Fibroblast of the aortic adventitia (primary cell): ENCODE results near the gene GK2. TPM values are rescaled to one million over a fixed set of nuclear protein-coding genes. Genes with fewer than 3 reads are reported as not detected.
A peak's percentile ranks its signal among the peaks of the same experiment; 100 is the strongest.

ENCODE experiments used
- DNase-seq: peaks from one replicate; pipeline ENCODE4 v3.0.0-alpha.2; 2010; ENCODE audit warnings: low read depth
- H3K4me3 ChIP-seq: 2 replicates; pipeline ENCODE4 v1.5.1; 2011; ENCODE audit warnings: low read depth, mild to moderate bottlenecking, control low read depth, low read length, moderate library complexity
- total RNA-seq: library from RNA; depleted of rRNA; stranded (reverse); fragments of >200 nt; gene quantifications from 2 replicates; pipeline ENCODE4 v1.2.3, GENCODE V29; 2012; ENCODE audit warnings: low replicate concordance
- TF ChIP-seq, protein P1 (sequence below): IDR thresholded peaks from 2 replicates; pipeline ENCODE4 v1.5.1; 2011; ENCODE audit warnings: mild to moderate bottlenecking, low read length, control low read depth, inconsistent platforms; ENCODE audit not compliant: insufficient read depth

GK2 gene
- not detected in 2 replicates for total RNA-seq

DNA sequence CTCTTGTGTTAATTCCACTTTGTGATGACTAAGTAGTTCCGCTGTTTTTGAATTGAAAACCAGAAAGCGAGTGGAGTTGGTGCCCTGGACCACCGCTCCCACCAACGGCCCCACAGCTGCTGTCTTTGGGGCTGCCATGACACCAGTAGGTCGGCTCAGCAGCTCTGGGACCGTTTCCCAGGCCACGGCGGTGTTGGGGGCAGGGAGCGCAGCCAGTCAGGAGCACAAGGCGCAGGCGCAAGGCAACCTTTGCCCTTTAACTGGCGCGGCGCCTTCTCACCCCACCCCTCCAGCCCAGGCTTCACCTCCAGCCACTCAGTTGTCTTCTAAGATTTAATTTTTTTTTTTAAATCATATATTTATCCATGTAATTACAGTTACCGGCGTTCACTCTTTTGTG lies at the start of gene GK2:
TSS of gene GK2 (minus strand) at position 166 of the 400 bp plus-strand sequence. CDS start at position 138, 28 bp downstream.
- H3K4me3 ChIP-seq = no peak within 1 kb of the TSS
- DNase-seq = no peak
- TF ChIP-seq, protein P1, sequence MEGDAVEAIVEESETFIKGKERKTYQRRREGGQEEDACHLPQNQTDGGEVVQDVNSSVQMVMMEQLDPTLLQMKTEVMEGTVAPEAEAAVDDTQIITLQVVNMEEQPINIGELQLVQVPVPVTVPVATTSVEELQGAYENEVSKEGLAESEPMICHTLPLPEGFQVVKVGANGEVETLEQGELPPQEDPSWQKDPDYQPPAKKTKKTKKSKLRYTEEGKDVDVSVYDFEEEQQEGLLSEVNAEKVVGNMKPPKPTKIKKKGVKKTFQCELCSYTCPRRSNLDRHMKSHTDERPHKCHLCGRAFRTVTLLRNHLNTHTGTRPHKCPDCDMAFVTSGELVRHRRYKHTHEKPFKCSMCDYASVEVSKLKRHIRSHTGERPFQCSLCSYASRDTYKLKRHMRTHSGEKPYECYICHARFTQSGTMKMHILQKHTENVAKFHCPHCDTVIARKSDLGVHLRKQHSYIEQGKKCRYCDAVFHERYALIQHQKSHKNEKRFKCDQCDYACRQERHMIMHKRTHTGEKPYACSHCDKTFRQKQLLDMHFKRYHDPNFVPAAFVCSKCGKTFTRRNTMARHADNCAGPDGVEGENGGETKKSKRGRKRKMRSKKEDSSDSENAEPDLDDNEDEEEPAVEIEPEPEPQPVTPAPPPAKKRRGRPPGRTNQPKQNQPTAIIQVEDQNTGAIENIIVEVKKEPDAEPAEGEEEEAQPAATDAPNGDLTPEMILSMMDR = no peak

DNA sequence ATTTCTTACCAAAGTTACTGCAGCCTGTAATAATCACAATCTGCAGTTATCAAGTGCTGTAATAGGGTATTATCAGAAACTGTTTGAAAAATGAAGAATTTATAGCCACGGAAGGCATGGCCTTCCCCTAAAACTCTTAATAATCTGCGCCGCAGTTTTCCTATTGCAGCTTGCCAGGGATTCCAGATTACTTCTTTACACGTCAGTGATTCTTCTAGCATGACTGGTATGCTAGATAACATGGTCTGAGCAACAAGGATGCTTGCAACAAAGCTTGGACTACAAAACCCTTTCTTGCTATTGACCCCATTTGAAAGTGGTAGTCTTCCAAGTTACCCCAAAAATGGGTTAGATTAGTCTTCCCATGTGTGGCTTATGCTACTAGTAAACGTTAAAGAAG lies 47.2 kb upstream of the GK2 start:
- DNase-seq = peak; percentile 58
- TF ChIP-seq, protein P1 = no peak
- no peak overlapping the region for H3K4me3 ChIP-seq

DNA sequence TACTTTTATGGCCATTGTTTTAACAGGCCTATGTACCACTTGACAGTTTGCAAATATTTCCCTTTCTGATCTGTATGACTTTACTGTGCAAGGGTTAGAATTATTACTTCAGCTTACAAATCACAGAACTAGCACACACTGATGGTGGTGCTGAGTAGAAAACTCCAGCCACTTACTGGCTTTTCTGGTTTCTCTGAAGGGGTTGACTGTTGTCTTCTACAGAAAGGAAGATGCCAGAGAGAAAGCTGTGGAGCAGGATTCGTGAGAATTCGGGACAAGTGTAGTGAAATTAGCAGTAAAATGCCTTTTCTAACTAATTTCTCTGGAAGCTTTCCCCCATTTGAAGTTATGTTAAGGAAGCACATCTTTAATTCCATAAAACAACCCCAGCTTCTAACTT lies 46.6 kb upstream of the GK2 start:
- DNase-seq = no peak

DNA sequence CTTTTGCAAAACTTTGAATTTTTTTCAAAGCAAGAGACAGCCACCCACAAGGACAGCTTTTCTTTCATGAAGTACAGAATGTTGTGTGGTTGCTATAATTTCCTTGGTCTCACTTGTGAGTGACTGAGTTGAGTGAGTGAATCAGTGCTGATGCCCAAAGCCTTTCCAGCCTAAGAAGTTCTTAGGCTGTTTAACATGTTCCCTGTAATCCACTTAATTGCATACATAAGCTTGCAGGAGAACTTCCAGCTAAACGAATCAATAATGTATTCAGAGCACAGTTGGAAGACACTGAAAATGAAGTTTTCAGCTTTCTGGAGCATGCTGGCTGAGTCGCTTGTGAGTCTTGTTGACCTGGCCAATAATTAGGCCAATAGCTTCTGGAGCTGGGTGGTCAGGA lies 42.0 kb upstream of the GK2 start:
- H3K4me3 ChIP-seq = no peak overlapping the region
- DNase-seq = no peak
- TF ChIP-seq, protein P1 = no peak

More for the DNA sequence above, 46.6 kb upstream of the GK2 start:
- no peak overlapping the region for H3K4me3 ChIP-seq
- TF ChIP-seq, protein P1 = no peak

DNA sequence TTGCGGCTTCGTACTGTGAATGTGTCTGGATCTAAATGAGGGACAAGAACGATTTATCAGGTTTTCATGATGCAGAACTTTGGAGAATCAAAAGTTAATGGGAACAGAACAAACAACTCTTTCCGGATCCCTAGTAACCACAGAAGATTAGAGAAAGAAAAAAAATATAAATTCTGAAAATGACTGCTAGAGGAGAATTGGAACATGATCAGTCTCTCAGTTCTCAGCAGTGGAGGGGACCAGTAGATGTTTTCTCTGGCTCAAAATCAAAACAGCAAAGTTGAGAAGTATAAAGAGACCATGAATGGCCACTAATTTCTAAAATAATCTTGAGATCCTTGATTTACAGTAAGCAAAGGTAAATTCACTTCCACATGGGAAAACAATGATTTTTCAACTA lies 38.1 kb upstream of the GK2 start:
- no peak for DNase-seq
- TF ChIP-seq, protein P1 = no peak
- no peak overlapping the region for H3K4me3 ChIP-seq

DNA sequence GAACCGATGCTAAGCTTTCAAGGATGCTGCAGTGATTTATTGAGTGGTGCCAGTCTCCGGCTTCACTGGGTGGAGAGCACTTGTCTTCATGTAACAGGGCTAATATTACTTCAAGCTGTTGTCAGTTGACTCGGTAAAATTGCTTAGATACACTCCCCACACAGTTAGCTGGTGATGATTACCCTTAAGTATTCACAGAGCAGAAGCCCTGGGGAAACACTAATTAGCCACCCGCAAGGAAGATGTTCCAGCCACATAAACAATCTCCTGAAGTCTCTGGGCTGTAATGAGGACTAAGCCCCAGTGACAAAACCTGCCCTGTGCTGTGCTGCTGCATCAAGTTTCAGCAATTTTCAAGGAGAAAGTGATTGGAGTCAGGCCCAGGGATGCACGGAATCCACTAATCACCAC lies 37.3 kb upstream of the GK2 start:
- TF ChIP-seq, protein P1 = no peak
- no peak overlapping the region for H3K4me3 ChIP-seq
- no peak for DNase-seq

DNA sequence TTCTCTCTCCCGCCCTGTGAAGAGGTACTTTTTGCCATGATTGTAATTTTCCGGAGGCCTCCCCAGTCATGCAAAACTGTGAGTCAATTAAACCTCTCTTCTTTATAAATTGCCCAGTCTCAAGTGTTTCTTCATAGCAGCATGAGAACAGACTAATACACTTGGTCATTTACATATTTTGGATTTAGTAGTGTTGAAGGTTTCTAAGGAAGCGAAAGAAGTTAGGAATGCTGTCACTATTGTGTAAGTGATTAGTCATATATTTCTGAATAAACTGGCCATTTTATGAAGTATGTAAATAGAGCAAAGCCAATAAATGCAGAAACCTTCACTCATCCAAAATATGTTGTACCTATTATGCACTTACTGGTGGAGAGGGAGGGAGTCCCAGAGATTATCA lies 34.4 kb upstream of the GK2 start:
- TF ChIP-seq, protein P1 = no peak
- peak; percentile 2 for DNase-seq
- no peak overlapping the region for H3K4me3 ChIP-seq
